Muscle of back (tissue), 13 donors: ENCODE measurements around the gene ALKAL2. TPM values are rescaled to one million over a fixed set of nuclear protein-coding genes. Genes with fewer than 3 reads are reported as not detected.
"Not testable (repeated sequence)": the region's sequence is repeated elsewhere in the genome, so short reads cannot be mapped to it uniquely, and the experiment has no call there.

ENCODE experiments used
- DNase-seq, 3 donors: peaks; one replicate each; pipeline versions ENCODE4 v3.0.0 to v3.0.0-alpha.2; 2013
- long read RNA-seq, 9 donors: transcript quantifications; one replicate each; lab custom pipeline, GENCODE V29; 2026
- polyA plus RNA-seq, 10 donors: library from polyadenylated mRNA; unstranded; fragments of 120-200 nt; gene quantifications; one replicate each; pipeline ENCODE4 v1.2.1, GENCODE V29; 2013; ENCODE audit not compliant: insufficient read length in 10 of 10

ALKAL2 gene
- 1 to 10 TPM in 7 of 10 donors, under 1 TPM in 3; 0.83 to 3.0 (median 1.1) TPM for polyA plus RNA-seq
- long read RNA-seq, donor 1, partial matches to known transcripts = 0 of 1 reads
- long read RNA-seq, donor 1, other reads (novel, unspliced or antisense) = 0 of 1 reads
- long read RNA-seq, donor 2, partial matches to known transcripts = 0 of 1 reads
- long read RNA-seq, donor 2, other reads (novel, unspliced or antisense) = 0 of 1 reads
- long read RNA-seq, donor 3 = 0 reads
- long read RNA-seq, donor 4, partial matches to known transcripts = 0 of 2 reads
- long read RNA-seq, donor 4, other reads (novel, unspliced or antisense) = 0 of 2 reads
- long read RNA-seq, donor 5, partial matches to known transcripts = 0 of 1 reads
- long read RNA-seq, donor 5, other reads (novel, unspliced or antisense) = 0 of 1 reads
- long read RNA-seq, donor 6, partial matches to known transcripts = 0 of 1 reads
- long read RNA-seq, donor 6, other reads (novel, unspliced or antisense) = 0 of 1 reads
- long read RNA-seq, donor 7 = 0 reads
- long read RNA-seq, donor 8 = 0 reads
- long read RNA-seq, donor 9 = 0 reads

GRCh38 chr2:287911-288757, at the start of gene ALKAL2:
Gene ALKAL2, minus strand, starts transcription at chr2:288091. Its CDS starts 256 bp downstream, at chr2:287835.
- DNase-seq = peak in 1 of 3 donors; percentile 49

GRCh38 chr2:336949-337348, 49.1 kb upstream of the ALKAL2 start:
- DNase-seq = not testable (repeated sequence)

GRCh38 chr2:336360-336759, 48.5 kb upstream of the ALKAL2 start:
- no peak for DNase-seq

- DNase-seq = no peak
Observed at GRCh38 chr2:332592-332991, 44.7 kb upstream of the ALKAL2 start.

- no peak for DNase-seq
Observed at GRCh38 chr2:328761-329160, 40.9 kb upstream of the ALKAL2 start.

- no peak for DNase-seq
Observed at GRCh38 chr2:323035-323434, 35.1 kb upstream of the ALKAL2 start.

- no peak for DNase-seq
Observed at GRCh38 chr2:322326-322725, 34.4 kb upstream of the ALKAL2 start.

- DNase-seq = no peak
Observed at GRCh38 chr2:320561-320960, 32.7 kb upstream of the ALKAL2 start.

- no peak for DNase-seq
Observed at GRCh38 chr2:319059-319600, 31.2 kb upstream of the ALKAL2 start.

GRCh38 chr2:317501-318424, 29.9 kb upstream of the ALKAL2 start:
- DNase-seq = peak in 2 of 3 donors; percentile 5 to 38

GRCh38 chr2:316381-316780, 28.5 kb upstream of the ALKAL2 start:
- no peak for DNase-seq

- DNase-seq = not testable (repeated sequence)
Observed at GRCh38 chr2:315925-316324, 28.0 kb upstream of the ALKAL2 start.

- no peak for DNase-seq
Observed at GRCh38 chr2:314561-315336, 26.9 kb upstream of the ALKAL2 start.

- no peak for DNase-seq
Observed at GRCh38 chr2:313991-314390, 26.1 kb upstream of the ALKAL2 start.

- DNase-seq = no peak
Observed at GRCh38 chr2:310994-311393, 23.1 kb upstream of the ALKAL2 start.

GRCh38 chr2:309954-310510, 22.1 kb upstream of the ALKAL2 start:
- DNase-seq = no peak

- DNase-seq = no peak
Observed at GRCh38 chr2:309148-309953, 21.5 kb upstream of the ALKAL2 start.

- DNase-seq = no peak
Observed at GRCh38 chr2:305366-305765, 17.5 kb upstream of the ALKAL2 start.

- no peak for DNase-seq
Observed at GRCh38 chr2:296354-296753, 8.5 kb upstream of the ALKAL2 start.
